ENCODE data around the gene EPYC.

Gene EPYC

DNA sequence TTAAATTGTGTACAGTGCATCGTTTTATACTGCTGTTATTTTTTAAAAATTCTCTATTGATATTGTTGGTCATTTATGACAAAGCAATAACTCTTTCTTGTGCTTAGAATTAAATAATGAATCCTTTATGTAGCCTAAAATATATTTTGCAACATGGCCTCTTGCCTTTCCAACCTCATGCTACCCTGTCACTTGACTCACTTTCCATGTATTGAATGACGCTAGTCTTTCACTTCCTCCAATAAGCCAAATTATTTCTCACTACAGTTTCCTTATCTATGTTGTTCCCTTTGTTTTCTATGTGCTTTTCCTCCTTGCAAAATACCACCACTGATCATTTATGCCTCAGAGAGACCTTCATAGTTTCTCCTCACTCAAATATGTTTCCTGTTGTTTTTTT is 16.3 kb upstream of the EPYC start:
- TF ChIP-seq TAF1 (IDR thresholded peaks at IDR 0.05; ENCODE audit: borderline replicate concordance, insufficient read depth, low read length) (no peak), POLR2AphosphoS5 (IDR thresholded peaks at IDR 0.05; ENCODE audit: low read depth, low read length) (no peak), FOXP2 (optimal IDR thresholded peaks at IDR 0.05; ENCODE audit: borderline replicate concordance, extremely low read depth, extremely low read length, insufficient read depth) (no peak), SIN3A (IDR thresholded peaks at IDR 0.05; ENCODE audit: borderline replicate concordance, insufficient read depth, low read length) (no peak)
- TF ChIP-seq, protein P1, sequence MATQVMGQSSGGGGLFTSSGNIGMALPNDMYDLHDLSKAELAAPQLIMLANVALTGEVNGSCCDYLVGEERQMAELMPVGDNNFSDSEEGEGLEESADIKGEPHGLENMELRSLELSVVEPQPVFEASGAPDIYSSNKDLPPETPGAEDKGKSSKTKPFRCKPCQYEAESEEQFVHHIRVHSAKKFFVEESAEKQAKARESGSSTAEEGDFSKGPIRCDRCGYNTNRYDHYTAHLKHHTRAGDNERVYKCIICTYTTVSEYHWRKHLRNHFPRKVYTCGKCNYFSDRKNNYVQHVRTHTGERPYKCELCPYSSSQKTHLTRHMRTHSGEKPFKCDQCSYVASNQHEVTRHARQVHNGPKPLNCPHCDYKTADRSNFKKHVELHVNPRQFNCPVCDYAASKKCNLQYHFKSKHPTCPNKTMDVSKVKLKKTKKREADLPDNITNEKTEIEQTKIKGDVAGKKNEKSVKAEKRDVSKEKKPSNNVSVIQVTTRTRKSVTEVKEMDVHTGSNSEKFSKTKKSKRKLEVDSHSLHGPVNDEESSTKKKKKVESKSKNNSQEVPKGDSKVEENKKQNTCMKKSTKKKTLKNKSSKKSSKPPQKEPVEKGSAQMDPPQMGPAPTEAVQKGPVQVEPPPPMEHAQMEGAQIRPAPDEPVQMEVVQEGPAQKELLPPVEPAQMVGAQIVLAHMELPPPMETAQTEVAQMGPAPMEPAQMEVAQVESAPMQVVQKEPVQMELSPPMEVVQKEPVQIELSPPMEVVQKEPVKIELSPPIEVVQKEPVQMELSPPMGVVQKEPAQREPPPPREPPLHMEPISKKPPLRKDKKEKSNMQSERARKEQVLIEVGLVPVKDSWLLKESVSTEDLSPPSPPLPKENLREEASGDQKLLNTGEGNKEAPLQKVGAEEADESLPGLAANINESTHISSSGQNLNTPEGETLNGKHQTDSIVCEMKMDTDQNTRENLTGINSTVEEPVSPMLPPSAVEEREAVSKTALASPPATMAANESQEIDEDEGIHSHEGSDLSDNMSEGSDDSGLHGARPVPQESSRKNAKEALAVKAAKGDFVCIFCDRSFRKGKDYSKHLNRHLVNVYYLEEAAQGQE (IDR thresholded peaks at IDR 0.05; ENCODE audit: insufficient read depth in 1 of 2, low read depth in 2 of 2, low read length in 2 of 2): no peak

DNA sequence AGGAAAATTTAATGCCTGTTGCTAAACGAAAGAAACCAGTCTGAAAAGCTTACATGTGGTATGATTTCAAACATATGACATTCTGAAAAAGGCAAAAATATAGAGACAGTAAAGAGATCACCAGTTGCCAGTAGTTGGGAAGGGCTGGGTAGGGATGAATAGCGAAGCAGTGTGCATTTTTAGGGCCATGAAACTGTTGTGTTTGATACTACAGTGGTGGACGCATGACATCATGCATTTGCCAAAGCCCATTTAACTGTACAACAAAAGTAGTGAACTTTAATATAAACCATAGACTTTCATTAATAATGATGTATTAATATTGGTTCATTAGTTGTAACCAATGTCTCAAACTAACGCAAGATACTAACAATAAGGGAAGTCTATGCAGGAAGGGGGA is 14.7 kb upstream of the EPYC start:
- TF ChIP-seq, protein P1 (IDR thresholded peaks at IDR 0.05; ENCODE audit: insufficient read depth in 1 of 2, low read depth in 2 of 2, low read length in 2 of 2): no peak
- no peak for TF ChIP-seq FOXP2 (optimal IDR thresholded peaks at IDR 0.05; ENCODE audit: borderline replicate concordance, extremely low read depth, extremely low read length, insufficient read depth)
- no peak for TF ChIP-seq POLR2AphosphoS5 (IDR thresholded peaks at IDR 0.05; ENCODE audit: low read depth, low read length)
- no peak for TF ChIP-seq SIN3A (IDR thresholded peaks at IDR 0.05; ENCODE audit: borderline replicate concordance, insufficient read depth, low read length)

- no peak for TF ChIP-seq POLR2AphosphoS5 (IDR thresholded peaks at IDR 0.05; ENCODE audit: low read depth, low read length)
Observed at GRCh38 chr12:91017511-91018263, 12.9 kb upstream of the EPYC start.

- TF ChIP-seq POLR2AphosphoS5 (IDR thresholded peaks at IDR 0.05; ENCODE audit: low read depth, low read length): no peak
Observed at GRCh38 chr12:91017043-91017442, 12.3 kb upstream of the EPYC start.

- TF ChIP-seq, protein P1 (IDR thresholded peaks at IDR 0.05; ENCODE audit: insufficient read depth in 1 of 2, low read depth in 2 of 2, low read length in 2 of 2): no peak
- no peak for TF ChIP-seq TAF1 (IDR thresholded peaks at IDR 0.05; ENCODE audit: borderline replicate concordance, insufficient read depth, low read length)
- no peak for TF ChIP-seq POLR2AphosphoS5 (IDR thresholded peaks at IDR 0.05; ENCODE audit: low read depth, low read length)
- TF ChIP-seq SIN3A (IDR thresholded peaks at IDR 0.05; ENCODE audit: borderline replicate concordance, insufficient read depth, low read length): no peak
- no peak for TF ChIP-seq FOXP2 (optimal IDR thresholded peaks at IDR 0.05; ENCODE audit: borderline replicate concordance, extremely low read depth, extremely low read length, insufficient read depth)
Observed at GRCh38 chr12:91009319-91009950, 4.7 kb upstream of the EPYC start.

DNA sequence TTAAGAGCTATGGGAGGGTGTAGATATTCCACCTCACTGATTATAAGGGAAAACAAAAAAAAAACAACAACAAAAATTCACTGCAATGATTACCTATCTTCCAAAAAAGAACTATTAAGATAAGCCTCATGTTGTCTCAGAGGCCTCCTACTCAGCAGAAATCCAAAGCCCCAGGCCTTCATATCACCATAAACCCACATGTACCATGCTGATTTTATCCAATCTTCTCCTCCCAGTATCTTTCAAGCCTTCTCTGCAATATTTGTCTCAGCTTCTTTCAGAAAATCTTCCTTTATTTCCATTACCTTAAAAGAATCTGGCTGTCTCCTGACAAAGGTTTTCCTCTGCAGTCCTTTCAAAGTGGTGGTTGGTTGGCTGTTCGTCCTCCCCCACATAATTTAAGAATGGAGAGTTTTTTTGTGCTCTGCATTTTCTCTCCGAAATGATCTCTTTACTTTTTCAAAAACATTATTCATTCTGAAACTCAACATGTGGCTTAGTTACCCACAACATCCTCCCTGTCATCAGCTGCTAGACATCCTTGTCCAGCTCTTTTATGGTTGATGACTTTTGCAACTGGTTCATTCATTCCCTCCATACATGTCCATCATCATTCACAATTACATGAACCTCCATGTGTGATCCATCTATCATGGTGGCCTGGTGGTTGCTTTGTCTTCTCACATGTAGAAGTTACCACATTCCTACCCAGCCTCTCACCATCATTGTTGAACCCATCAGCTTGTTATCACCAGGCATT is 2.9 kb upstream of the EPYC start:
- TF ChIP-seq FOXP2 (optimal IDR thresholded peaks at IDR 0.05; ENCODE audit: borderline replicate concordance, extremely low read depth, extremely low read length, insufficient read depth): no peak
- TF ChIP-seq POLR2AphosphoS5 (IDR thresholded peaks at IDR 0.05; ENCODE audit: low read depth, low read length): no peak
- TF ChIP-seq SIN3A (IDR thresholded peaks at IDR 0.05; ENCODE audit: borderline replicate concordance, insufficient read depth, low read length): no peak
- TF ChIP-seq TAF1 (IDR thresholded peaks at IDR 0.05; ENCODE audit: borderline replicate concordance, insufficient read depth, low read length): no peak
- TF ChIP-seq, protein P1 (IDR thresholded peaks at IDR 0.05; ENCODE audit: insufficient read depth in 1 of 2, low read depth in 2 of 2, low read length in 2 of 2): no peak

All from PFSK-1 (cell line).